Fibroblast of mammary gland (primary cell): ENCODE results near the gene REEP6.
"Not testable (repeated sequence)": the region's sequence is repeated elsewhere in the genome, so short reads cannot be mapped to it uniquely, and the experiment has no call there.

Experiments
- DNase-seq: peaks from one replicate; pipeline ENCODE4 v3.0.0-alpha.2; 2010; ENCODE audit warnings: low read depth
- H3K4me3 ChIP-seq: 2 replicates; pipeline ENCODE4 v1.5.1; 2011; ENCODE audit warnings: low read depth, mild to moderate bottlenecking, low read length, moderate library complexity; ENCODE audit not compliant: control insufficient read depth
- TF ChIP-seq, protein P1 (sequence below): conservative IDR thresholded peaks from 2 replicates; pipeline ENCODE4 v1.5.1; 2011; ENCODE audit warnings: low read depth, low read length, inconsistent platforms; ENCODE audit not compliant: control insufficient read depth, insufficient read depth

The REEP6 gene

DNA sequence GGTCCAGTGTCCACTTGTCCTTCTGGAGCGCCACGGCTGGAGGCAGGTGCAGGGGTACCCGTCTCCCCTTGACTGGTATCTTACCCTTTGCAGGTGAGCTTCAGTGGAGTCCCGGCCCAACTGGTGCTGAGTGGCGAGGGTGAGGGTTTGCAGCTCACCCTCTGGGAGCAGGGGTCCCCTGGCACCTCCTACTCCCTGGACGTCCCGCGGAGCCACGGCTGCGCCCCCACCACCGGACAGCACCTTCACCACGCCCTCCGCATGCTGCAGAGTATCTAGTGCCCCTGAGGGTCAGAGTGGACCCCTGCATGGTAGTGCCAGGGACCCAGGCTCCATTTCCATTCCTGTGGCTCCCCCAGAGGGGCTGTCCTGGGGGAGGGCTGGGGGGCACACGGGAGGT, 44.0 kb downstream of the REEP6 start:
- TF ChIP-seq, protein P1, sequence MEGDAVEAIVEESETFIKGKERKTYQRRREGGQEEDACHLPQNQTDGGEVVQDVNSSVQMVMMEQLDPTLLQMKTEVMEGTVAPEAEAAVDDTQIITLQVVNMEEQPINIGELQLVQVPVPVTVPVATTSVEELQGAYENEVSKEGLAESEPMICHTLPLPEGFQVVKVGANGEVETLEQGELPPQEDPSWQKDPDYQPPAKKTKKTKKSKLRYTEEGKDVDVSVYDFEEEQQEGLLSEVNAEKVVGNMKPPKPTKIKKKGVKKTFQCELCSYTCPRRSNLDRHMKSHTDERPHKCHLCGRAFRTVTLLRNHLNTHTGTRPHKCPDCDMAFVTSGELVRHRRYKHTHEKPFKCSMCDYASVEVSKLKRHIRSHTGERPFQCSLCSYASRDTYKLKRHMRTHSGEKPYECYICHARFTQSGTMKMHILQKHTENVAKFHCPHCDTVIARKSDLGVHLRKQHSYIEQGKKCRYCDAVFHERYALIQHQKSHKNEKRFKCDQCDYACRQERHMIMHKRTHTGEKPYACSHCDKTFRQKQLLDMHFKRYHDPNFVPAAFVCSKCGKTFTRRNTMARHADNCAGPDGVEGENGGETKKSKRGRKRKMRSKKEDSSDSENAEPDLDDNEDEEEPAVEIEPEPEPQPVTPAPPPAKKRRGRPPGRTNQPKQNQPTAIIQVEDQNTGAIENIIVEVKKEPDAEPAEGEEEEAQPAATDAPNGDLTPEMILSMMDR = no peak
- no peak for DNase-seq
- no peak overlapping the region for H3K4me3 ChIP-seq

DNA sequence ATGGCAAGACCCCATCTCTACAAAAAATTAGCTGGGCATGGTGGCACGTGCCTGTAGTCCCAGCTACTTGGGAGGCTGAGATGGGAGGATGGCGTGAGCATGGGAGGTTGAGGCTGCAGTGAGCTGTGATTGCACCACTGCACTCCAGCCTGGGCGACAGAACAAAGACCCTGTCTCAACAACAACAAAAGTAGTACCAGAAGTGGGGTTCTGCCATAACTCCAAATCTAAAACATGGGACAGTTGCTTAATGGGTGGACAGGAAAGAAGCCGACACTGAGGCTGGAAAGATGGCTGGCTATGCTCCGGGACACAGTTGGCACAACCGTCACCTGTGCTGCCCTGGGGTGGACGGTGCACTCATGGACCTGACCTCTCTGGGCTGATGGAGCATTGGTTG, 44.7 kb downstream of the REEP6 start:
- DNase-seq = not testable (repeated sequence)

DNA sequence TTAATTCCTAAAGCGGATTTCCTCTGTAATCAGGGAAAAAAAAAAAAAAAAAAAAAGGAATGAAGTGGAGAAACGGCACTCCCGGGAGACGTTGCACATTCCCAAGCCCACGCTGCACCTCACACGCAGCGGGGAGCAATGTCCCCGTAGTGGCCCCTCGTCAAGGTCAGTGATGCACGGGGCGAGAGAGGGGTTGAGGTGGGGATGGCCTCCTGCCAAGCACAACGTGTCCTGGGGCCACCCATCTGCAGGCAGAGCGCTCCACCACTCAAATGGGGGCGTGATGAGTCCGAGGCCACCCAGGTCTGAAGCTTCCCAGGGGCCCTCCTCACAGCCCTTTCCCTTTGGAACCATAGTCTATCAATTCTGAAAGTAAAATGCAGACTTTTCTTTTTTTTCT, 48.0 kb downstream of the REEP6 start:
- no peak overlapping the region for H3K4me3 ChIP-seq
- peak; percentile 36 for DNase-seq
- TF ChIP-seq, protein P1 = no peak

More for the DNA sequence above, 44.7 kb downstream of the REEP6 start:
- not testable (repeated sequence) for H3K4me3 ChIP-seq

DNA sequence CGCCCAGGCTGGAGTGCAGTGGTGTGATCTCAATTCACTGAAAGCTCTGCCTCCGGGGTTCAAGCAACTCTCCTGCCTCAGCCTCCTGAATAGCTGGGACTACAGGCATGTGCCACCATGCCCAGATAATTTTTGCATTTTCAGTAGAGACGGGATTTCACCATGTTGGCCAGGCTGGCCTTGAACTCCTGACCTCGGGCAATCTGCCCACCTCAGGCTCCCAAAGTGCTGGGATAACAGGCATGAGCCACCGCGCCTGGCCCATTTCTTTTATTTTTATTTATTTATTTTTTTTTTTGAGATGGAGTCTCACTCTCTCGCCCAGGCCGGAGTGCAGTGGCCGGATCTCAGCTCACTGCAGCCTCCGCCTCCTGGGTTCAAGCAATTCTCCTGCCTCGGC, 48.8 kb downstream of the REEP6 start:
- DNase-seq, H3K4me3 ChIP-seq: not testable (repeated sequence)

DNA sequence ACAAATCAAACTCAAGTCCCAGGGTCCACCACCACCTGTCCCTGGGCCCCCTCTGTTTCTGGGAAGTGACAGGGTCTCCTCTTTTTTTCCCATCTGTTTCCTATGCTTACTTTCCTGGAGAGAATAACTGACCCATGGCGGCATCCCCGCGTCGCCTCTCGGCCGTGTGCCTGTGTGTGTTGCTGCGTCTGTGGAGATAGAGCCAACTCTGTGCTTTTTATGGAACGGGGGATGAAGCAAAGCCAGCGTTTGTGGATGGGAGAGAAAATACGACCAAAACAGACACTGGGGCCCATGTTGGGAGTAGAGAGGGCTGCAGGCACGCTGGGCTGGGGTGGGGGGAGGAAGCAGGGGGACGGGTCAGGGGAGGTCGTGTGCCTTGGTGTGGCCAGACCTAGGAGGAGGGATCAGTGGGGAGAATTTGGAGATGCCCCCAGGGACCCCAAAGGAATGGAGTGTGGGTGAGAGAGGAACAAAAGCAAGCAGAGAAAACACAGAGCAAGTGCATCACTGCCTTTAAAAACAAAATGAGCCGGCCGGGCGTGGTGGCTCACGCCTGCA, 49.5 kb downstream of the REEP6 start:
- no peak for DNase-seq
- TF ChIP-seq, protein P1 = no peak
- H3K4me3 ChIP-seq = no peak overlapping the region
